Smooth muscle cell of the brain vasculature (primary cell): ENCODE results near the gene TBX19.

ENCODE experiments used
- DNase-seq: peaks from one replicate; pipeline ENCODE4 v3.0.0-alpha.2; 2012; ENCODE audit warnings: low read depth, low spot score

The TBX19 gene

GRCh38 chr1:168280296-168280927, at the start of gene TBX19:
Gene TBX19 (plus strand): TSS chr1:168280877. CDS start chr1:168281091, 214 bp downstream.
- DNase-seq: no peak

DNA sequence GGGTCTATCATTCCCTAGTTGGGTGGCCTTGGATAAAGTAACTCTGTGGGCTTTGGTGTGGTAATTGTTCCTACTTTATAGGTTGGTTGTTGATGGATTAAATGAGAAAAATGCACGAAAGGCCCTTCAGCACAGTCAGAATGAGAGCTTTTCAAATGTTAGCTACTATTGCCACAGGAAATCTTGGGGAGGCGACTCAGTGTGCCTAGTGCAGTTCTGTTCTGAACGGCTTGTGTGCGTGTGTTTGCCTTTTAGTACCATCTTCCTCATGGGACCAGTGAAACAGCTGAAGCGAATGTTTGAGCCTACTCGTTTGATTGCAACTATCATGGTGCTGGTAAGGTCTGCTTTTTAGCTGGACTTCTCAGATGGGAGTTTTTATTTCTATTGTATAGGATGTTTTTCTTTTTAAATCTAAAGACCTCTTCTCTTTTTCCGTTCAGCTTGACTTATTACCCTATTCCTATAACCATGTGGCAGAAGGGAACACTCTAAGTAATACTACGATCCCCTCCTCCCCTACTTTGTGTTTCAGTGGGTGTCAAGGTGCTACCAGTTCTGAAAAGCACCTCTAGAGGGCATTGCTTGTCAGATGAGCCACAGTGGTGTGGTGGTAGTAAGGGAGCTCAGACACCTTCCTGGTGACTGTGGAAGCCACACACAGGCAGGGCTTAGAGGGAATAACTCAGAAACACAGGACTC, 45.7 kb upstream of the TBX19 start:
- no peak for DNase-seq

DNA sequence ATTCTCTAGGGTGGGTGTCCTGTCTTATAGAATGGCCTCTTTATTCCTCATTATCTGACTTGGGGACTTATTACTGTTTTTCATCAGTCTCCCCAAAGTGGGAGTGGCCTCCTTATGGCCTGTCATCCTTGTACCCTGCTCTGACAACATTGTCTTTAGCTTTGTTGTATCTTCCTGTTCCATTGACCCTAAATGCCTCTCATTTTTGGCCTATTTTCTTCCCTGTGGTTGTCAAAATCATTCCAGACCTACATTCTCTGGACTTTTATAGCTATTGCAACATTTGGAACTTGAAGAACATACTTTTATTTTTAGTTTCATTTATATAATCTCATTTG, 45.2 kb upstream of the TBX19 start:
- DNase-seq: no peak

DNA sequence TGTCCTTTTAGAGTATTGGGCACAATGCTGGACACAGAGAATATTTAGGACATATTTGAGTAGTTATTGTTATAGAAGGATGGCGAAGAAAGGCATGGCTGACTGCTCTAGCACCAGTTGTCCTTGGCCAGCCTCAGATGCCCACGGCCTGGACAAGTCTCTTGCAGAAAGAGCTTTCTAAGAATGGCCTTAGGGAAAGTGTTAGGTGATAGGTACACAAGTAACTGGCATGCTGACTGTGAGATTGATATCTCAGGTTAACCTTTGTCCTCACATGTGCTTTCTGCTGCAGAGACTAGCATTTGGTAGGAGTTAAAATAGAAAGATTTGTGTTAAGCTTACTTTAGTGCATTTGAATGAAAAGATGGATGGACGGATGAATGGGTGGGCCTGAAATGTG, 44.7 kb upstream of the TBX19 start:
- no peak for DNase-seq

DNA sequence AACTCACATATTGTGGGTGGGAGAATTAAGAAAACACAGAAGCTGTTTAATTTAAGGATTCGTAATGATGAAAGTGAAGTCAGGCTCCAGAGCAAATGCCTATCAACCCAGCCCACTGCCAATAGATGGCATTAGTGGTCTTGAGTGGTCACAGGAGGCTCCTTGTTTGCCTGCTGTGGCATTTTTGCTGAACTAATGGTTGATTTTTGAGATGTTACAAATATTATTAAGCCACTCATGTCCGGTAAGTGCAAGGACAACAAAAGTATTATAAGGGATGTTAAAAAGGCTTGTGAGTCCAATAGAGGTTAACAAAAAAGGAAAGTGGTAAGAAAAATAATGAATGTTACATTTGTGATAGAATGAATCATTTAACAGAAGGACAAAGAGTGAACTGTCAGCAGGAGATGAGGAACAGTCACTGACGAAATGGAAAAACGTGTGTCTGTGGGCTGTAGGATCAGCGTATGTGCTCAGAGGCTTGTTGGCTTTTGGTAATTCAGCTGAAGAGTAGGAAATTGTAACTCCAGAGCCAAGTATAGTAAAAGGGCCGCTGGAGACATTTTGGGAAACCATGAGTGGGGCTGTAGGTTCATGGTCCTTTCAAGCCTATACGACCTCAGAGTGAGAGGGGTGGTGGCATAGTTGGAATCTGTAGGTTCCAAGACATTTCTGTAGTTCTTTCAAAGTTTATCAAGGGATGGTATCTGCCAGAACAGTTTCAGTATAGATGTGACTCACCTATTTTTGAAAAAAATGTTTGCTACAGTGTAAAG, 43.7 kb upstream of the TBX19 start:
- no peak for DNase-seq

- no peak for DNase-seq
Observed at GRCh38 chr1:168243198-168243597, 37.5 kb upstream of the TBX19 start.

DNA sequence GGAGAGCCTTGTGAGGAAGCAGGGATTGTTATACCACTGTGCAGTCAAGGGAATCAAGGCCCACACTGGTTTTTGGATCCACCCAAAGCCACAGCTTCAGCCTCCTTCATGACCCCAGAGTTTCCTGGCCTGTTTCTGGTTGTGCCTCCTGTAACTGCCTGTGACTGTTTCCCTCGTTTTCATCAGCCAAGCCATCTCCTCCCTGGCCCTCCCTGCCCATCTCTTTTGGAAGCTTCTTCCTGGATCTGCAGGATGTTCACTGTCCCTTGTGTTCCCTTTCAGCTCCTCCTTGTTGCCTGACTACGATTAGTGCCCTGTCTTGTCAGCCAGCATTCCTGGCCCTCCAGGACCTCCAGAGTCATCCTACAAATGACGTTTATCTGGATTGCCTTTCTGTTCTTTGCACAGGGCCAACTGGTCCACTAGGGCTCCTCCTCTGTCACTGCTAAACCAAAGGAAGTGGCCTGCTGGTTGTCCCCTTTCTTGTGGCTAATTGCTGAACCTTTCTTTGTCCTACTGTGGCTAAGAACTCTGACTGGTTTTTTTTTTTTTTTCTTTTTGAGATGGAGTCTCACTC, 37.0 kb upstream of the TBX19 start:
- DNase-seq: no peak

GRCh38 chr1:168245042-168245441, 35.6 kb upstream of the TBX19 start:
- no peak for DNase-seq

DNA sequence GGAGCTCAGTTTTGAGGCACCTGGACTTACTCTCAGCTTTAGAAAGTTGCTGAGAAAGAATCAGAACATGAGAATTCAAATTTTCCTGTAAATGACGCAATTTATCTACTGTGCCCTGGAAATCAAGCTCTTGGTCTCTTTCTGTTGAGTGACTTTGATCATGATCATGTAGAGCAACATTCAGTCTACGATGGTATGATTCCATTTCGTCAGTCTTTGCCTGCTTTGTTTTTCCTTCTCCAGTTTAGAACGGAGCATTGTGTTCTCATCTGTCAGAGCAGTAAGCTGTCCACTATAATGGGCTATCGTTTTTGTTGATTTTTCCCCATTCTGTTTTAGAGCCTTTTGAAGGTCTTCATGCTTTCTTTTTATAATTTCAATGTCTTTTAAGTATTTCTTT, 34.2 kb upstream of the TBX19 start:
- DNase-seq: no peak

DNA sequence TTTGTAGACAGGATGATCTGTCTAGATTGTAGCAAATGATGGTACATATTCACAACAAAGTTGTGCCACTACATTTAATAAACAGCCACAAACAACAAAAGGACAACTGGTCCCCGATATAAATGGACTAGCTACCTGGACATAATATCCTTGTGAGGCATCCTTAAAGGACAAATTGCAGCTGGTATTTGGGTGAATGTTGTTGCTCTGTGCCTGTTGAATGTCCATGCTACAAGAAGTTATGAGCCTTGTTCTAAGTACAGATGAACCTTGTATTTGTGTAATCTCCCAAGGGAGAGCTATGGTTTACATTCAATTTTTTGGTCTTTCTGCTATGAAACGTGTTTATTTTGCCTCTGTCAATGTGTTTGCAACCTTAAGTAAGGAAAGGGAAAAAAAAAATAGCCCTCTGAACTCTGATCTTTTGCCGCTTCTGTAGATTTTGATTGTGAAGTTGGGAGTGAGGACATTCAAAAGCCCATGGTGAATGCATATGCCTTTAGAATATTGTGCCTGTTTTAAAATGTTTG, 28.4 kb upstream of the TBX19 start:
- no peak for DNase-seq

DNA sequence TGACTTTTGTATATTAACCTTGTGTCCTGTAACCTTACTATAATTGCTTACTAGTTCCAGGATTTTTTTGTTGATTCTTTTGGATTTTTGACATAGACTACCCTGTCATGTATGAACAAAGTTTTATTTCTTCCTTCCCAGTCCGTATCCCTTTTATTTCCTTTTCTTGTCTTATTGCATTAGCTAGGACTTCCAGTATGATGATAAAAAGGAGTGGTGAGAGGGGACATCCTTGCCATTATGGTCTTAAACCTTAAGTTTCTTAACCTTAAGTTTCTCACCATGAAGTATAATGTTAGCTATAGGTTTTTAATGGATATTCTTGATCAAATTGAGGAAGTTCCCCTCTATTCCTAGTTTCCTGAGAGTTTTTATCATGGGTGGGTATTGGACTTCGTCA, 24.5 kb upstream of the TBX19 start:
- DNase-seq: no peak

DNA sequence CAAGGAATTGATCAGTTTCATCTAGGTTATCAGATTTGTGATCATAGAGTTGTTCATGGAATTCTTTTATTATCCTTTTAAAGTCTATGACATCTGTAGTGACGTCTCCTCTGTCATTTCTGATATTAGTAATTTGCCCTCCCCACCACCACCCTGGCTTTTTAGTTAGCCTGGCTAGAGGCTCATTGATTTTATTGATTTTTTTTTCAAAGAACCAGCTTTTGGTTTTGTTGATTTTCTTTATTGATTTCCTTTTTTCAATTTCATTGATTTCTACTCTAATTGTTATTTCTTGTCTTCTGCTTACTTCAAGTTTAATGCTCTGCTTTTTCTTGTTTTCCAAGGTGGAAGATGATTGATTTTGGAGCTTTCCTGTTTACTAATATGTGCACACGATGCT, 23.3 kb upstream of the TBX19 start:
- DNase-seq: no peak

DNA sequence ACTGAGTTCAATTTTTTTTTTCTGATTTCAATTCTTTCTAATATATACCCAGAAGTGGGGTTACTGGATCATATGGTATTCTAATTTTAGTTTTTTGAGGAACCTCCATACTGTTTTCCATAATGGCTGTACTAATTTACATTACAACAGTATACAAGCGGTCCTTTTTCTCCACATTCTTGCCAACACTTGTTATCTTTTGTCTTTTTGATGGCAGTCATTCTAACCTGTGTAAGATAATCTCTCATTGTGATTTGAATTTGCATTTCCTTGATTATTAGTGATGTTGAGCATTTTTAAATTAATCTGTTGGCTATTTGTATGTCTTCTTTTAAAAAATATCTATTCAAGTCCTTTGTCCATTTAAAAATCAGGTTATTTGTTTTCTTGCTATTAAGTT, 21.1 kb upstream of the TBX19 start:
- DNase-seq: no peak

DNA sequence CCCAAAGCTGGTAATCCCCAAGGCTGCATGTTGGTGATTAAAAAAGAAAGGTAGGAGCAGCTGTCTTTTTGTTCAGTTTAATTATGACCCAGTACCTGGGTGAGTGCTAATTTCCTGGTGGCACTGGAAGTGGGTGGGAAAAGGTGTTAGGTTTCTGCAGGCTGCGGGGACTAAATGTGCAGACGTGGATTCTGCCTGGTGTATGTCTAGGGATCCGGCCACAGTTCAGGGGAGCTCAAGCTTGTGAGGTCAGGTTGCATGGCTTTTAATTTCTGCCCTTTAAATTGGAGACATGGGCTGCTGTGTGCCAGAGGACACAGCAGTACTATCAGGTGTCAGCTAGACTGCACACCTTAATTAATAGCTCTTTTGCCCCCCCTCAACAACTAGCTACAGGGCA, 20.3 kb upstream of the TBX19 start:
- DNase-seq: no peak

DNA sequence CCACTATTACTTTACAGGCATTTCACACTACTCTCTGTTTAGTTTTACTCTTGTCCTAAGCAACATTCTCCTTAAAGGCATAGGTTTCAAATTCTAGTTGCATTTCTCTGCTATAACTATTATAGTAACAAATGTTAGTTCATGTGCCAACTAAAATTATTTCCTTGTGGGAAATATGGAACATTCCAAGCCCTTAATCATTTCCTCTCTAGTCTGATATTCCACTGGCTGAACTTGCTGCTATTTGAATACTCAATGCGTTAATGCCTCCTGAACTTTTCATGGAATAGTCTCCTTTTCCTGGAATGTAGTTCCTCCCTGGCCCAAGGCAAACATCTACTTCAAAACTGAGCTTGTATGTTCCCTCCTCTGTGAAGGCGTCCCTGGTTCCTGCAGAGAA, 19.3 kb upstream of the TBX19 start:
- no peak for DNase-seq

GRCh38 chr1:168263130-168263529, 17.5 kb upstream of the TBX19 start:
- DNase-seq: no peak

- DNase-seq: no peak
Observed at GRCh38 chr1:168264296-168264695, 16.4 kb upstream of the TBX19 start.

GRCh38 chr1:168265596-168265995, 15.1 kb upstream of the TBX19 start:
- DNase-seq: no peak

DNA sequence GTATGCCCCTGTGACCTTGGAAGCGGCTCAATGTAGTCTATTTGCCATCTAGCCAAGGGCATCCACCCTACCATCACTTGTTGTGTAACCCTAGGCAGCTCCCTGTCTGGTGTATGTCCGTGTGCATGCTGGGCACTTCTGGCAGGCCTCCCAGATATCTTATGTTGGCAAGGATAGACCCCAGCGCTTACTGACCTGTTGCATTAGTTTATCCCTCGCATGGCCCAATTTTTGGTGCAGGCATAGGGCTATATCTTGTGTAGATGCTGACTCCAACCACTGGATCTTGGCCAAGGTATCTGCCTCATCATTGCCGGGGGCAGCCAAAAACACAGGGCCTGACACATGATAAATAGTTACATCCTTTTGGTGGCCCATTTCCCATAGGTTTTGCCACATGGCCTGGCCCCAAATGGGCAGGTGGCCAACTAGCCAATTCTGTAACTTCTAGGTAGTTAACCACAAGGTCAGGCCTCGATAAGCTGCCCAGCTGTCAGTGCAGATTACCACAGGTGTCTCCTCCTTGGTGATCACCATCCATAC, 14.0 kb upstream of the TBX19 start:
- DNase-seq: no peak

- DNase-seq: no peak
Observed at GRCh38 chr1:168271636-168272035, 9.0 kb upstream of the TBX19 start.

GRCh38 chr1:168273575-168273974, 7.1 kb upstream of the TBX19 start:
- DNase-seq: no peak

GRCh38 chr1:168279253-168279652, 1.4 kb upstream of the TBX19 start:
- no peak for DNase-seq
